Endothelial cell (in vitro differentiated cells): ENCODE results near the gene HEPHL1. TPM values are rescaled to one million over a fixed set of nuclear protein-coding genes. Genes with fewer than 3 reads are reported as not detected.

Experiments used
- DNase-seq: peaks from one replicate; pipeline ENCODE4 v3.0.0; 2021; ENCODE audit warnings: low spot score
- H3K27ac Mint-ChIP-seq: one replicate; pipeline ENCODE4 v1.8.0; 2021; ENCODE audit warnings: mixed read lengths, inconsistent platforms; ENCODE audit not compliant: unreplicated experiment
- H3K27me3 Mint-ChIP-seq: one replicate; pipeline ENCODE4 v1.8.0; 2021; ENCODE audit warnings: mild to moderate bottlenecking, moderate library complexity, mixed read lengths, inconsistent platforms; ENCODE audit not compliant: unreplicated experiment
- H3K36me3 Mint-ChIP-seq: one replicate; pipeline ENCODE4 v1.8.0; 2021; ENCODE audit warnings: mild to moderate bottlenecking, low read depth, mixed read lengths, inconsistent platforms; ENCODE audit not compliant: unreplicated experiment
- H3K4me1 Mint-ChIP-seq: one replicate; pipeline ENCODE4 v1.8.0; 2021; ENCODE audit warnings: mild to moderate bottlenecking, mixed read lengths, inconsistent platforms; ENCODE audit not compliant: unreplicated experiment
- H3K4me3 Mint-ChIP-seq: one replicate; pipeline ENCODE4 v1.8.0; 2021; ENCODE audit warnings: mild to moderate bottlenecking, mixed read lengths, inconsistent platforms; ENCODE audit not compliant: unreplicated experiment
- H3K9me3 Mint-ChIP-seq: one replicate; pipeline ENCODE4 v1.8.0; 2021; ENCODE audit warnings: mixed read lengths, inconsistent platforms; ENCODE audit not compliant: unreplicated experiment
- CTCF ChIP-seq: fragments of 200-600 bp; sonication (generic); IDR thresholded peaks from one replicate; pipeline ENCODE4 v1.5.0; 2021; ENCODE audit warnings: antibody characterized with exemption; ENCODE audit not compliant: unreplicated experiment
- total RNA-seq: library from RNA; stranded (reverse); fragmentation: NEBNext Ultra II Directional; extraction: Animal tissue kit (Norgen Biotek cat#: 25700); gene quantifications from one replicate; pipeline ENCODE4 v1.2.1, GENCODE V29; 2021; ENCODE audit not compliant: unreplicated experiment

Gene HEPHL1
- total RNA-seq, 1 donor from 2014 or later: not detected

- peaks cover 7% of the 10 kb centered on the region for H3K27me3 Mint-ChIP-seq
Observed at GRCh38 chr11:93983542-93984195, 37.5 kb upstream of the HEPHL1 start.

GRCh38 chr11:93984196-93984567, 37.0 kb upstream of the HEPHL1 start:
- H3K27me3 Mint-ChIP-seq: peaks cover 7% of the 10 kb centered on the region
- TF ChIP-seq CTCF: no peak
- H3K4me1 Mint-ChIP-seq: no peaks in the 10 kb centered on the region
- no peak overlapping the region for H3K27ac Mint-ChIP-seq
- DNase-seq: no peak
- no peak overlapping the region for H3K4me3 Mint-ChIP-seq
- H3K36me3 Mint-ChIP-seq: no peaks in the 10 kb centered on the region
- no peaks in the 10 kb centered on the region for H3K9me3 Mint-ChIP-seq

More at GRCh38 chr11:93983542-93984195, 37.5 kb upstream of the HEPHL1 start:
- no peak overlapping the region for H3K4me3 Mint-ChIP-seq
- no peaks in the 10 kb centered on the region for H3K9me3 Mint-ChIP-seq
- no peak overlapping the region for H3K27ac Mint-ChIP-seq
- no peak for TF ChIP-seq CTCF
- H3K36me3 Mint-ChIP-seq: no peaks in the 10 kb centered on the region
- no peak for DNase-seq
- no peaks in the 10 kb centered on the region for H3K4me1 Mint-ChIP-seq

GRCh38 chr11:93984936-93985335, 36.2 kb upstream of the HEPHL1 start:
- TF ChIP-seq CTCF: no peak
- Mint-ChIP-seq H3K4me1 (no peaks in the 10 kb centered on the region), H3K27ac (no peak overlapping the region), H3K27me3 (peaks cover 7% of the 10 kb centered on the region), H3K36me3 (no peaks in the 10 kb centered on the region), H3K4me3 (no peak overlapping the region), H3K9me3 (no peaks in the 10 kb centered on the region)
- no peak for DNase-seq

- H3K27me3 Mint-ChIP-seq: peaks cover 7% of the 10 kb centered on the region
- no peak for DNase-seq
- no peaks in the 10 kb centered on the region for H3K9me3 Mint-ChIP-seq
- no peak for TF ChIP-seq CTCF
- H3K4me1 Mint-ChIP-seq: no peaks in the 10 kb centered on the region
- no peak overlapping the region for H3K27ac Mint-ChIP-seq
- no peak overlapping the region for H3K4me3 Mint-ChIP-seq
- no peaks in the 10 kb centered on the region for H3K36me3 Mint-ChIP-seq
Observed at GRCh38 chr11:93986716-93987115, 34.4 kb upstream of the HEPHL1 start.

- Mint-ChIP-seq H3K4me3 (no peak overlapping the region), H3K27me3 (peaks cover 7% of the 10 kb centered on the region), H3K27ac (no peak overlapping the region), H3K9me3 (no peaks in the 10 kb centered on the region), H3K4me1 (no peaks in the 10 kb centered on the region), H3K36me3 (no peaks in the 10 kb centered on the region)
- DNase-seq: no peak
- no peak for TF ChIP-seq CTCF
Observed at GRCh38 chr11:93988455-93988854, 32.7 kb upstream of the HEPHL1 start.
